ENCODE results near the gene TRIM62.

Gene TRIM62

GRCh38 chr1:33181921-33182341, at the start of gene TRIM62:
Gene TRIM62 (minus strand): TSS chr1:33182043. CDS start chr1:33181432, 611 bp downstream.
- H3K4me3 ChIP-seq (ENCODE audit: low read depth, low read length) = peak within 1 kb of the TSS; percentile 76
- peak; percentile 28 for DNase-seq (ENCODE audit: low read depth)
- TF ChIP-seq CTCF (IDR thresholded peaks at IDR 0.05; ENCODE audit: control insufficient read depth, extremely low read depth, insufficient read depth) = no peak

GRCh38 chr1:33231166-33231565, 49.3 kb upstream of the TRIM62 start:
- TF ChIP-seq CTCF (IDR thresholded peaks at IDR 0.05; ENCODE audit: control insufficient read depth, extremely low read depth, insufficient read depth) = no peak

GRCh38 chr1:33228935-33229487, 47.2 kb upstream of the TRIM62 start:
- TF ChIP-seq CTCF (IDR thresholded peaks at IDR 0.05; ENCODE audit: control insufficient read depth, extremely low read depth, insufficient read depth) = no peak
- H3K4me3 ChIP-seq (ENCODE audit: low read depth, low read length) = no peak overlapping the region
- no peak for DNase-seq (ENCODE audit: low read depth)

More at GRCh38 chr1:33231166-33231565, 49.3 kb upstream of the TRIM62 start:
- no peak overlapping the region for H3K4me3 ChIP-seq (ENCODE audit: low read depth, low read length)
- DNase-seq (ENCODE audit: low read depth) = no peak

GRCh38 chr1:33225586-33225985, 43.7 kb upstream of the TRIM62 start:
- no peak overlapping the region for H3K4me3 ChIP-seq (ENCODE audit: low read depth, low read length)
- no peak for DNase-seq (ENCODE audit: low read depth)
- TF ChIP-seq CTCF (IDR thresholded peaks at IDR 0.05; ENCODE audit: control insufficient read depth, extremely low read depth, insufficient read depth) = no peak

- TF ChIP-seq CTCF (IDR thresholded peaks at IDR 0.05; ENCODE audit: control insufficient read depth, extremely low read depth, insufficient read depth) = no peak
- H3K4me3 ChIP-seq (ENCODE audit: low read depth, low read length) = no peak overlapping the region
- no peak for DNase-seq (ENCODE audit: low read depth)
Observed at GRCh38 chr1:33224166-33224707, 42.4 kb upstream of the TRIM62 start.

GRCh38 chr1:33222381-33222780, 40.5 kb upstream of the TRIM62 start:
- no peak overlapping the region for H3K4me3 ChIP-seq (ENCODE audit: low read depth, low read length)
- no peak for TF ChIP-seq CTCF (IDR thresholded peaks at IDR 0.05; ENCODE audit: control insufficient read depth, extremely low read depth, insufficient read depth)
- DNase-seq (ENCODE audit: low read depth) = no peak

- TF ChIP-seq CTCF (IDR thresholded peaks at IDR 0.05; ENCODE audit: control insufficient read depth, extremely low read depth, insufficient read depth) = no peak
- no peak for DNase-seq (ENCODE audit: low read depth)
- no peak overlapping the region for H3K4me3 ChIP-seq (ENCODE audit: low read depth, low read length)
Observed at GRCh38 chr1:33221385-33221758, 39.5 kb upstream of the TRIM62 start.
